Measurements from ENCODE around the gene TNNI2. TPM values are rescaled to one million over a fixed set of nuclear protein-coding genes. Genes with fewer than 3 reads are reported as not detected.

Gene TNNI2
- total RNA-seq, 1 experiment from 2014 or later = not detected

- Histone ChIP-seq H2AK5ac (ENCODE audit: insufficient read length, low read length) (no peak overlapping the region), H3K27ac (ENCODE audit: insufficient read length, low read depth, low read length) (no peak overlapping the region)
- H3K36me3 Mint-ChIP-seq (ENCODE audit: insufficient read depth in 1 of 3, low read depth in 3 of 3) = no peaks in the 10 kb centered on the region; a peak in 1 of 7 replicates
Observed at GRCh38 chr11:1815751-1816150, 23.0 kb upstream of the TNNI2 start.

More at GRCh38 chr11:1815751-1816150, 23.0 kb upstream of the TNNI2 start:
- Histone ChIP-seq H2BK120ac (ENCODE audit: low read depth, low read length, poor library complexity, severe bottlenecking) (no peak overlapping the region), H2BK15ac (ENCODE audit: low read depth, low read length) (no peak overlapping the region), H3K18ac (ENCODE audit: insufficient read length, low read depth, low read length) (no peak overlapping the region), H3K4ac (ENCODE audit: low read depth, low read length) (no peak overlapping the region), H3K14ac (ENCODE audit: insufficient read depth, low read length) (no peak overlapping the region), H4K8ac (replicated peaks; ENCODE audit: insufficient read length, low read depth, low read length) (no peak overlapping the region), H3K27me3 (ENCODE audit: insufficient read depth, low read length) (no peaks in the 10 kb centered on the region), H2BK5ac (ENCODE audit: insufficient read length, low read length) (no peak overlapping the region), H4K91ac (ENCODE audit: insufficient read length, low read depth, low read length) (no peak overlapping the region), H2BK12ac (ENCODE audit: insufficient read length, low read depth, low read length) (no peak overlapping the region), H3K9ac (ENCODE audit: extremely low read depth, insufficient read length, low read length) (no peak overlapping the region), H2BK20ac (ENCODE audit: low read depth, low read length, poor library complexity, severe bottlenecking) (no peak overlapping the region), H3K4me2 (ENCODE audit: insufficient read depth, insufficient read length, low read length) (no peak overlapping the region), H2AFZ (ENCODE audit: low read length) (no peak overlapping the region), H4K5ac (ENCODE audit: insufficient read length, low read depth, low read length) (no peak overlapping the region), H3K9me3 (ENCODE audit: control insufficient read depth, low read depth, low read length) (no peaks in the 10 kb centered on the region), H3K79me1 (ENCODE audit: insufficient read depth, low read depth, low read length, poor library complexity, severe bottlenecking) (no peaks in the 10 kb centered on the region), H3K79me2 (ENCODE audit: insufficient read depth, low read length) (no peaks in the 10 kb centered on the region), H3K4me1 (ENCODE audit: insufficient read depth, low read length) (no peaks in the 10 kb centered on the region), H3T11ph (ENCODE audit: low read length) (no peak overlapping the region), H3K23ac (ENCODE audit: insufficient read length, low read depth, low read length) (no peak overlapping the region), H3K23me2 (ENCODE audit: insufficient read length, low read depth, low read length, poor library complexity, severe bottlenecking) (no peaks in the 10 kb centered on the region), H3K56ac (ENCODE audit: insufficient read length, low read depth, low read length) (no peak overlapping the region), H4K20me1 (ENCODE audit: control insufficient read depth, insufficient read depth, insufficient read length) (no peaks in the 10 kb centered on the region)
- H3K4me1 Mint-ChIP-seq = no peaks in the 10 kb centered on the region
- no peak overlapping the region for H3K27ac Mint-ChIP-seq
- DNase-seq = no peak
- no peak overlapping the region for H3K4me3 Mint-ChIP-seq
- peaks cover 8 to 12% of the 10 kb centered on the region in 2 experiments; a peak in 4 of 5 replicates for H3K9me3 Mint-ChIP-seq
- TF ChIP-seq, protein P1, sequence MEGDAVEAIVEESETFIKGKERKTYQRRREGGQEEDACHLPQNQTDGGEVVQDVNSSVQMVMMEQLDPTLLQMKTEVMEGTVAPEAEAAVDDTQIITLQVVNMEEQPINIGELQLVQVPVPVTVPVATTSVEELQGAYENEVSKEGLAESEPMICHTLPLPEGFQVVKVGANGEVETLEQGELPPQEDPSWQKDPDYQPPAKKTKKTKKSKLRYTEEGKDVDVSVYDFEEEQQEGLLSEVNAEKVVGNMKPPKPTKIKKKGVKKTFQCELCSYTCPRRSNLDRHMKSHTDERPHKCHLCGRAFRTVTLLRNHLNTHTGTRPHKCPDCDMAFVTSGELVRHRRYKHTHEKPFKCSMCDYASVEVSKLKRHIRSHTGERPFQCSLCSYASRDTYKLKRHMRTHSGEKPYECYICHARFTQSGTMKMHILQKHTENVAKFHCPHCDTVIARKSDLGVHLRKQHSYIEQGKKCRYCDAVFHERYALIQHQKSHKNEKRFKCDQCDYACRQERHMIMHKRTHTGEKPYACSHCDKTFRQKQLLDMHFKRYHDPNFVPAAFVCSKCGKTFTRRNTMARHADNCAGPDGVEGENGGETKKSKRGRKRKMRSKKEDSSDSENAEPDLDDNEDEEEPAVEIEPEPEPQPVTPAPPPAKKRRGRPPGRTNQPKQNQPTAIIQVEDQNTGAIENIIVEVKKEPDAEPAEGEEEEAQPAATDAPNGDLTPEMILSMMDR (conservative IDR thresholded peaks at IDR 0.05) = no peak
- H3K27me3 Mint-ChIP-seq (ENCODE audit: low read depth) = peaks cover 54% of the 10 kb centered on the region
- WGBS (ENCODE audit: extremely low coverage, insufficient read length, low lambda C conversion rate) = no CpG with 5 or more reads among the region's 7 CpGs

Data from H9 (cell line).